Measurements from ENCODE around the gene TRAK1.

DNA sequence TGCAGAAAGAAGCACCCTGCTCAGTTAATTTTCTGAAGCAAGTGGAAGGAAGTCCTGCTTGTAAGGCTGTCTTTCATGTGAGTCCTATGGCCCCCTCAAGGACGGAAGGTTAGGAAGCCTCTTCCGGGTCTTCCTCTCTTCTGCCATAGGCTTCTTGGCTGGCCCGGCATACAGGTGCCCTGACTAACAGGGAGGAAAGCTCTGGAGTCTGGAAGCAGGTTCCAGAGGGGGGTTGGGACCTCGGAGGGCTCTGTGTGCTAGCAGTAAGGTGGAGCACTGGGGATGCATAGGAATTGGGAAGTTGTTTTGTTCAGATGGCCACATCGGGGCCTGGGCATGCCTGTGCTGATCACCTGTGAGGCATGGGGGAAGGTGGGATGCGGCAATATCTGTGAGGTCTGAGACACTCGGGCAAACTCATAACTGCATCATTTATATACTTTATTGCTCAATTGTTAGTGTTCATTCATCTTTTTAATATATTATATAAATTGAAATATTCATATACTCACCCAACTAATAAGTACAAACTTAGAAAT, 49.6 kb downstream of the TRAK1 start:
- TF ChIP-seq, protein P1, sequence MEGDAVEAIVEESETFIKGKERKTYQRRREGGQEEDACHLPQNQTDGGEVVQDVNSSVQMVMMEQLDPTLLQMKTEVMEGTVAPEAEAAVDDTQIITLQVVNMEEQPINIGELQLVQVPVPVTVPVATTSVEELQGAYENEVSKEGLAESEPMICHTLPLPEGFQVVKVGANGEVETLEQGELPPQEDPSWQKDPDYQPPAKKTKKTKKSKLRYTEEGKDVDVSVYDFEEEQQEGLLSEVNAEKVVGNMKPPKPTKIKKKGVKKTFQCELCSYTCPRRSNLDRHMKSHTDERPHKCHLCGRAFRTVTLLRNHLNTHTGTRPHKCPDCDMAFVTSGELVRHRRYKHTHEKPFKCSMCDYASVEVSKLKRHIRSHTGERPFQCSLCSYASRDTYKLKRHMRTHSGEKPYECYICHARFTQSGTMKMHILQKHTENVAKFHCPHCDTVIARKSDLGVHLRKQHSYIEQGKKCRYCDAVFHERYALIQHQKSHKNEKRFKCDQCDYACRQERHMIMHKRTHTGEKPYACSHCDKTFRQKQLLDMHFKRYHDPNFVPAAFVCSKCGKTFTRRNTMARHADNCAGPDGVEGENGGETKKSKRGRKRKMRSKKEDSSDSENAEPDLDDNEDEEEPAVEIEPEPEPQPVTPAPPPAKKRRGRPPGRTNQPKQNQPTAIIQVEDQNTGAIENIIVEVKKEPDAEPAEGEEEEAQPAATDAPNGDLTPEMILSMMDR (conservative IDR thresholded peaks at IDR 0.05; ENCODE audit: low read length), result no peak
- TF ChIP-seq EZH2phosphoT487 (IDR thresholded peaks at IDR 0.05; ENCODE audit: borderline replicate concordance), result no peak
